ENCODE measurements around the gene MGRN1. TPM values are rescaled to one million over a fixed set of nuclear protein-coding genes. Genes with fewer than 3 reads are reported as not detected.

MGRN1 gene
- polyA plus RNA-seq, 1 donor from 2014 or later = 35.9 TPM

- H4K20me1 ChIP-seq (ENCODE audit: insufficient read depth) = no peaks in the 10 kb centered on the region
- H3K9ac ChIP-seq (ENCODE audit: low read length) = no peak overlapping the region
- no peaks in the 10 kb centered on the region for H3K79me2 ChIP-seq (replicated peaks; ENCODE audit: insufficient read depth, low read length)
- H3K27me3 ChIP-seq (ENCODE audit: insufficient read depth, low read depth, low read length) = no peaks in the 10 kb centered on the region
- H3K9me2 ChIP-seq (ENCODE audit: insufficient read depth, low read length) = no peaks in the 10 kb centered on the region
- no peaks in the 10 kb centered on the region for H3K9me3 ChIP-seq (ENCODE audit: low read length)
- H2AFZ ChIP-seq (ENCODE audit: low read depth, low read length) = no peak overlapping the region
- H3K36me3 ChIP-seq (ENCODE audit: insufficient read depth, low read length) = no peaks in the 10 kb centered on the region
- H3K4me3 ChIP-seq (ENCODE audit: low read length) = no peak overlapping the region
- TF ChIP-seq SMC3 (conservative IDR thresholded peaks at IDR 0.05; ENCODE audit: poor library complexity) (no peak), EZH2 (IDR thresholded peaks at IDR 0.05; ENCODE audit: borderline replicate concordance, insufficient read depth, low read length, poor library complexity, severe bottlenecking) (no peak), MXI1 (conservative IDR thresholded peaks at IDR 0.05; ENCODE audit: poor library complexity, severe bottlenecking) (no peak), REST (IDR thresholded peaks at IDR 0.05; ENCODE audit: borderline replicate concordance) (no peak), RAD21 (conservative IDR thresholded peaks at IDR 0.05) (no peak), POLR2AphosphoS5 (IDR thresholded peaks at IDR 0.05) (no peak), CTCF (IDR thresholded peaks at IDR 0.05; ENCODE audit: poor library complexity, severe bottlenecking) (no peak), TAF1 (IDR thresholded peaks at IDR 0.05; ENCODE audit: low read depth) (no peak), EP300 (conservative IDR thresholded peaks at IDR 0.05; ENCODE audit: poor library complexity, severe bottlenecking) (no peak)
- H3K4me2 ChIP-seq (ENCODE audit: low read length) = no peak overlapping the region
- no peak overlapping the region for H3K27ac ChIP-seq (ENCODE audit: low read length)
- no peaks in the 10 kb centered on the region for H3F3A ChIP-seq (ENCODE audit: insufficient read depth, low read length, poor library complexity, severe bottlenecking)
Observed at GRCh38 chr16:4691666-4692412, 67.2 kb downstream of the MGRN1 start.

- Histone ChIP-seq H3F3A (ENCODE audit: insufficient read depth, low read length, poor library complexity, severe bottlenecking) (no peaks in the 10 kb centered on the region), H3K79me2 (replicated peaks; ENCODE audit: insufficient read depth, low read length) (no peaks in the 10 kb centered on the region), H3K9me3 (ENCODE audit: low read length) (no peaks in the 10 kb centered on the region), H3K4me2 (ENCODE audit: low read length) (peak overlapping the region; percentile 28), H2AFZ (ENCODE audit: low read depth, low read length) (peak overlapping the region; percentile 49), H3K4me3 (ENCODE audit: low read length) (peak overlapping the region; percentile 91), H3K36me3 (ENCODE audit: insufficient read depth, low read length) (no peaks in the 10 kb centered on the region), H3K27ac (ENCODE audit: low read length) (peak overlapping the region; percentile 72), H3K9ac (ENCODE audit: low read length) (peak overlapping the region; percentile 71), H3K27me3 (ENCODE audit: insufficient read depth, low read depth, low read length) (no peaks in the 10 kb centered on the region), H4K20me1 (ENCODE audit: insufficient read depth) (no peaks in the 10 kb centered on the region), H3K9me2 (ENCODE audit: insufficient read depth, low read length) (no peaks in the 10 kb centered on the region)
- no peak for TF ChIP-seq RAD21 (conservative IDR thresholded peaks at IDR 0.05)
Observed at GRCh38 chr16:4692460-4693295, 68.1 kb downstream of the MGRN1 start.

Measured in neural cell (in vitro differentiated cells).